ENCODE results near the gene CPEB3.

- no peak for TF ChIP-seq NFRKB (IDR thresholded peaks at IDR 0.05)
- TF ChIP-seq ELF4 (IDR thresholded peaks at IDR 0.05), result no peak
- TF ChIP-seq SUZ12 (IDR thresholded peaks at IDR 0.05), result no peak
- no peak for TF ChIP-seq BHLHE40 (IDR thresholded peaks at IDR 0.05; ENCODE audit: borderline replicate concordance)
- TF ChIP-seq PKNOX1 (IDR thresholded peaks at IDR 0.05), result no peak
- no peak for TF ChIP-seq SP1 (IDR thresholded peaks at IDR 0.05)
- TF ChIP-seq L3MBTL2 (conservative IDR thresholded peaks at IDR 0.05), result no peak
- TF ChIP-seq FOXK2 (IDR thresholded peaks at IDR 0.05), result no peak
- no peak for TF ChIP-seq TARDBP (IDR thresholded peaks at IDR 0.05)
- TF ChIP-seq HDGF (IDR thresholded peaks at IDR 0.05; ENCODE audit: borderline replicate concordance), result no peak
- TF ChIP-seq CTBP1 (IDR thresholded peaks at IDR 0.05; ENCODE audit: borderline replicate concordance), result no peak
These were observed 224.5 kb downstream of the CPEB3 start for GRCh38 chr10:92066386-92066785.
